Measurements from ENCODE around the gene CNIH3.

CNIH3 gene

DNA sequence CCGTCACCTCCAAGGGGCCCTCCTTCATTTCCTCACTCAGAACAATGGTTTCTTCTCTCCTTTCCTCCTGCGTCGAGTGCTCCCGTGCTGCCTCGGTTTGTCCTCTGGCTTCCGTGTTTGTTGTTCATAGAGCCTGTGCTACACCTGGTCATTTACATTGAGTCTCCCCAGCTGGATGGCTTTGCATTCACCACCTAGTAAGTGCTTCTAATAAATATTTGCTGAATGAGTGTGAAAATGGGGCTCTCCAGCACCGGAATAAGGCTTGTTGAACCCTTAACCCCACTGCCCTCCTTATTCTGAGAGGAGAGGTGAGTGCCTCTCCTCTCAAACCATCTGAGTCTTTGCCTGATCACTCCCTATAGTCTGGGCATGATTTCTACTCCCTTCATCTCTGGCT, 104.9 kb downstream of the CNIH3 start:
- no peak for DNase-seq (ENCODE audit: low spot score)

DNA sequence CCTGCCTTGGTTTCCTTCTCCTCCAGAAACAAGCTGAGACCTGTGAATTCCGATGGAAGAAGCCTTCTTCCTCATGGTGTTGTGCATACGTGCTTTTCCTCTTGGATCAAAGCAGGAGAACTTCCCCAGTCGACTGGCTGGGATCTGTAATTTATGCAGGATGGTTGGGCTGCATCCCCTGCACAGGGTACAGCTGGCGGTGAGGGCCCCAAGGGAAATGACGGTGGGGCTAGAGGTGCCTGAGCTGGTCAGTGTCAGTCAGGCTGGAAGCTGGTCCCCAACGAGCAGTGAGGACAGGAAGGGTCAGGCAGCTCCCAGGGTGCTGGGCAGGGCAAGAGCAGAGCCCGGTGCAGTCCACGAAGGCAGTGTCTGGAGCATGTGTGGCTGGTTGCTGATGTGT, 106.7 kb downstream of the CNIH3 start:
- DNase-seq (ENCODE audit: low spot score) = no peak

DNA sequence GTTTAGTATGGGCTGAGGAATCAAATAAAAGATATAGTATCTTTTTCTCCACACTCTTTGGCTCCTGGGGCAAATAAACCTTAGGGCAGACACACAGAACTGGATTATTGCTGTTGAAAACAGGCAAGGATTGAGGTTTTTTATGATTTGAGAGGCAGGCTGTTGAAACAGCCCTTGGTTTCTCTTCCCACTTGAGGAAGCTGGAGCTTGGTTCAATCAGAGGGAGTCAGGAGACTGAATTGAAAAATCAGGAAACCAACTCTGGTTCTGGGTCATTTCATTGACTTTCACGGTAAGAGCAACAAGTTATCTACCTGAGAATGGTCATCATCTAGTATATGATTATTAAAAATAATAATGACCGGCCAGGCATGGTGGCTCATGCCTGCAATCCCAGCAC, 108.4 kb downstream of the CNIH3 start:
- no peak for DNase-seq (ENCODE audit: low spot score)

DNA sequence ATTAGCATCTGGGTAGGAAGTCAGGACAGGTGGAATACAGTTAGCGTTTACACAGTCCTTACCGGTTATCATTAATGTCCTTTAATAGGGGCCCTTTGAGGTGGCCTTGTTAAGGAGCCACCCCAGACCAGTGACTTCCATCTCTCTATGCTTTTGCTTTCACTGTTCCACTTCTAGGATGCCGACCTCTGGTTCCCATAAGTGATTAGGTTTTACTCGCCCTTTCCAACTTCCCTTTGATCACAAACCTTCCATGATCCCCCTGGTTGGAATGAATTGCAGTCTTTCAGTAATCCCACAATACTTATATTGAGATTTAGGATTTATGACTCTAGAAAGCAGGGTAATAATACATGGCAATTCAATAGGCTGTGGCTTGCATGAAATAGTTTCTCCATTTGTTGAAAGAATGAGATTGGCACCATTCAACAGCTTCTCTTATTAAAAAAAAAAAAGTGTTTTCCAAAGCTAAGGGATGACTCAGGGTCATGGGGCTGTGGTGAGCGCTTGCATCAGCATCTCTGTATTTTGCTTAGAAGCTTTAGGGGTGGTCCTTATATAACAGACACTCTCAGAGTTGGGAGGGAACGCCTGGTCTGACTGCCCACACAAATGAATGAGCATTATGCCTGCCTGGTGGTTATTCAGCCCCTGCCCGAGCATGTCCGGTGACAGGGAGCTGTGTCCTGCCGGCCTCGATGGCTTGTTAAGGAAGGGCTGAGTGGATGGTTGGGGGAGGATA, 110.5 kb downstream of the CNIH3 start:
- DNase-seq (ENCODE audit: low spot score) = peak; percentile 95

DNA sequence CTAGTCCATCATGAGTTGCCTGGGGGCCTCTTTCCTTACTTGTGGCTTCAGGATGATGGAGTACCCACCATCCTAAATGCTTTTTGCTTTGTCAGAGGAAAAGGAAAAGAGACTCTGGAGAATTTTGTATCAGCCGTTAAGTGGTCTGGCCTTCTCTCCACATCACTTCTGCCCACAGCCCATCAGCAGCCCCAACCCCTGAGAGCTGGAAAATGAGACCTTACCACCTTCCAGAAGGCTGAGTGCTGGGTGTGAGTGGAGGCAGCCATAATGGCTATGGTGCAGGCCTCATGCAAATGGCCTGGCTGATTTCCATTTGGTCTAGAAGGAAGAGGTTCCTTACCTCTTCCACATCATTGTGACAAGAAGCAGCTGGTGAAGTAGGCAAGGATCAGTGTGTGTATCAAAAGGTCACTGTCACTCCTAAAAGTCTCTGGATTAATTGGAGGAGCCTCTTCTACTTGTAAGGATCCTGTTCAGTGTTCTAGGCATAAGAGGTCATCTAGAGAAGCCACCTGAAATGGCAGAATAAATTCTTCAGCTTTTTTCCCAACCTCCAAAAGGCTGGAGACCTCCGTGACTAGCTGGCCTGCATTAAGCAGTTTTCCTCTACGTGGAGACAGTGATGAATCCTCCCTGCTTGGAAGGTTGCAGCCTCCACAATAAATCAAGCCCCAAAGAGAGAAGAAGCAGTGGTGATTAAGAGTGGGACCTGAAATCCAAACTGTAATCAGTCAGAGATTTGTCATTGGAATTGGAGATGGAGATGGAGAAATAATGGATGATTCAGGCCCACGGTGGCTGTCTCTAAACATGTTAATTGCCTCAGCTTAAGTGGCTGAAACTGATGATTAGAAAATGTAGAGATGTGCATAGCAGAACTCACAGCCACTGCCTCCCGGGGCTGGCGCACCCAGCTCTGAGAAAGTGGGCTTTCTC, 111.5 kb downstream of the CNIH3 start:
- DNase-seq (ENCODE audit: low spot score) = peak; percentile 46

DNA sequence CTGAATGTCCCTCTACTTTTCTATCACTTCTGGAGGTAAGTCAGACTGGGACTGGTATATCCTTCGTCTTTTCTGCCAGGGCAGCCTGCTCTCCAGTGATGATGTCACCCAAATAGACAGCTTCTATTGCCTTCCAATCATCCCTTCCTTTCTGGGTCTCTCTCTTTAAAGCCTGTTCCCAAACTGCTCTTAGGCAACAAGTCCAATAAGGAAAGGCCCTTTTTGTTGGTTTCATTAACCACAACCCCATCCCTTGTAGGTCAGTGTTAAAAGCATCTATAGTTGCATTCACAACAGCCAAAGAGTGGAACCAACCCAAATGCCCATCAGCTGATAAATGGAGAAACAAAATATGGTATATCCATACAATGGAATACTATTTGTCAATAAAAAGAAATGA, 114.4 kb downstream of the CNIH3 start:
- DNase-seq (ENCODE audit: low spot score) = no peak

DNA sequence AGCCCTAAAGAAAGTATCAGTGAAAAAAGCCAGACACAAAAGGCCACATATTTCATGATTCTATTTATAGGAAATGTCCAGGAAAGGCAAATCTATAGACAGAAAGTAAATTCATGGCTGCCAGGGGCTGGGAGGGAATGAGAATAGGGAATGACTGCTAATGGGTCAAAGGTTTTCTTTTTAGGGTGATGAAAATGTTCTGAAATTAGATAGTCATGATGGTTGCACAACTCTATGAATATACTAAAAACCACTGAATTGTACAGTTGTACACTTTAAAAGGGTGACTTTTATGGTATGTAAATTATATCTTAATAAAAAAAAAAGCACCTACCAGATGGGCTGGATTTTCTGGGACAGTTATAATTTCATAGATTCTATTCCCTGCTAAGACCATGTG, 114.8 kb downstream of the CNIH3 start:
- no peak for DNase-seq (ENCODE audit: low spot score)

DNA sequence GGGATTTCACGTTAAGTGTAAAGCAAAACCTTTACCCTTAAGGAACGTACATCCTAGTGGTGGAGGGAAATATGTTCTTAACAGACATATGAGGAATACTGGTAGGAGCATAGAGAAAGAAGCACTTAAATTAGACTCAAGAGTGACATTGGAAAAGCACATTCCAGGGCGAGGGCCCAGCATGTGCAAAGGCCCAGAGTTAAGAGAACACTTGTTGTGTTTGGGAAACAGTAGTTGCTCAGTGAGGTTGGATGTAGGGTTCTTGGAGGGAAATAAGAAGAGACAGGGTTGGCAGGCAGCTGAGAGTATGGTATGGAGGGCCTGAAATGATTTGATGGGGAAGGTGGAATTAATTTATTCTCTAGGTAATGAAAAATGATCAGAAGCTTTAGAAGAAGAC, 115.5 kb downstream of the CNIH3 start:
- no peak for DNase-seq (ENCODE audit: low spot score)

DNA sequence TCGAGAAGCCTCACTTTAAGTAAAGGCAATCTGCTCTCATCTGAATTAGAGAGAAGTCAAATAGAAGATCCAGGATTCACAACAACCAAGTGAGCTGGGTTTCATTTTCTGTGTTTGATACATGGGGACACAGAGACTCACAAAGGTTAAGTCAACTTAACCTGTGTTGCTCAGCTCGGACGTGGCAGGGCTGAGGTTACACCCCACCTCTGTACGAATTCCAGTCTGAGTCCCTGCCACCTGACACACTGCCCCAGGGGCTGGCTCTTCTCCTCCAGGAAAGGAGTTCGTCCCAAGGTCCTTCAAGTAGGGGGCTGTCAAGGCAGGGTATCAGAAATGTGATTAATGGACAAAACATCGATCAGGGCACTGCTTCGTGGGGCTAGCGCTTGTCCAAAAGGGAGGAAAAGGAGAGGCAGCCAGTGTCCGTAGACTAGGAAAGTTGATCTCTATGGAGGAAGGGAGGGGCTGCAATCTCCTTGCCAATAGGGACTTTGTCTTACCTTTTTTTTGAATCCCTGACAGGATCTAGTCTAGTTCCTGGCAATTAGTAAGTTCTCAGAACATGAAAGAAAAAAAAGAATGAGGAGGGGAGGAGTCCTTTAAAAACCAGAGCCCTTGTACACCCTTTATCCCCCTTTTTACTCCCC, 116.4 kb downstream of the CNIH3 start:
- DNase-seq (ENCODE audit: low spot score) = no peak

DNA sequence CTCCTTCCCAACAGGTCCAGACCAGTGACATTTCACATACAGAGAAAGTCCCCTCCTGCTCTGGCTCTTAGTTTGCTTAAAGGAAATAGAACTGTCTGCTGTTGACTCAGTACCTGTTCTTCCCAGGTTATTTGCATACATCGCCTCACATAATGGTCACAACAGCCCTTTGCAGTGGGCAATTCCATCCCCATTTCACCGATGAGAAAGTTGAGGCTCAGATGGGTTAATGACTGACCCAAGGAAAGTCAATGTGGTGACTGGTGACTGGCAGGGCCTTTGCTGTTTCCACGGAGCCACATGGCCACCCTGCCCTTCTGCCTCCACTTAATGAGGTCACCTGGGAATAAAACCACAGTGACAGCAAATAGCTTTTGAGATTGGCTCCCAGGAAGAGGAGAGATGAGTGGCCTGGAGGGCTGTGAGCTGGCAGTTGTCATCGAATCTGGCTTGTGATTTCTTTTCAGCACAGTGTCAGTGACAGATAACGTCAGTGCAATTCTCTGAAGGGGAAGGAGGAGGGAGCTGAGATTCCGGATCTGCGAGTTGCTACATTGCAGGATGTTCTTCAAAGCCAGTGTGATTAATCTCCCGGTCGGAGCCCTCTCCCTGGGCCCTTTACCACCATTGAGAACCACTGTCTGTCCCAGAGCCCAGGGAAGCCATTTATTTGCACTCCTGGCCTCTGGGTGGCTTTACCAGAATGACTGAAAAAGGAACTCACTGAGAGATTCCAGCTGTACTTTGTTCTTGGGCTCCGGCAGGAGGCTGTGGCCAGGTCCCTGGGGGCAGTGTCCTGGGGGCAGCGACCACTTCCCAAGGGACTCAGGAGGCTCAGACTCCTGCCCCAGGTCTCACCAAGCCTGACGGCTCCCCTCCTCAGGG, 117.2 kb downstream of the CNIH3 start:
- DNase-seq (ENCODE audit: low spot score) = peak; percentile 66

DNA sequence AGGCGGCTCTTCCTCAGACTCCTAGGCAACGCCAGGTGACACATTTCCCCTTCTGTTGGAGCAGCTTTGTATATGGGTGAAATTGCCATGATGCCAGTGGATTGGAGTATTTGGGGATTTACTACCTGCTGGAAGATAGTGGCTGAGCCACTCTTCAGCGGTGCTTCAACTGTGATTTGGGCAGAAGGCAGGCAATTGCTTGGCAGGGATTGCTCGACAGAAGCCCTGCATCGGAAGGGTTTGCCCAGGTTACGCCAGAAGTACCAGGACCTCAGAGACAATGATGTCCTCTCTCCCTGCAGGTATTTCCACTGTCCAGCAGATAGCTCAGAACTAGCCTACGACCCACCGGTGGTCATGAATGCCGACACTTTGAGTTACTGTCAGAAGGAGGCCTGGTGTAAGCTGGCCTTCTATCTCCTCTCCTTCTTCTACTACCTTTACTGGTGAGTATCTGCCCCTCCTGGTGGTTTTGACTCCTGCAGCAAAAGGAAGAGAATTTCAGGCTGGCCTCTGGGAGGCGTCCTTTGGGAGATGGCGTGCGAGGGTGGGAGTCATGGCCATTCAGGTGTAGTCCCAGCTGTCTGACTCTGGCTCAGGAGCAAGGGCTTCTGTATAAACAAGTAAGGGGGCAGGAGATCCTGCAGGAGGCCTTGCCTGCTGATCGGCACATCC, 118.3 kb downstream of the CNIH3 start:
- no peak for DNase-seq (ENCODE audit: low spot score)

DNA sequence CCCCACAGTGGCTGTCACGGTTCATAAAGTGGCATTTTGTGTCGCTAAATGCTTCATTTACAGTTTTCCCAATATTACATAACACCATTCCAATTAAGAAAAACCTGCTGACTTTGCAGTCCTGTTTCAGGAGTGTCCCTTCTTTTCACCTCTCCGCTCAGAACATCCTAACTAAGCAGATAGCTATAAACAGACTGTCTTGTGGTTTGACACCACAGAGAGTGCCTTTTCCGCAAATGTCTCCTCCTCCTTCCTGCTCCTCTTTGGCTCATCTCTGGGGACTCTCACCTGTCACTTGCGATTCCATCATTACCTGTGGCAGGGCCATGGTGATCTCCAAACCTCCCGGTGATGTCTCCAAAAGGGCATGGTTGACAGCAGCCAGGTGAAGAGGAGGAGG, 119.0 kb downstream of the CNIH3 start:
- no peak for DNase-seq (ENCODE audit: low spot score)

DNA sequence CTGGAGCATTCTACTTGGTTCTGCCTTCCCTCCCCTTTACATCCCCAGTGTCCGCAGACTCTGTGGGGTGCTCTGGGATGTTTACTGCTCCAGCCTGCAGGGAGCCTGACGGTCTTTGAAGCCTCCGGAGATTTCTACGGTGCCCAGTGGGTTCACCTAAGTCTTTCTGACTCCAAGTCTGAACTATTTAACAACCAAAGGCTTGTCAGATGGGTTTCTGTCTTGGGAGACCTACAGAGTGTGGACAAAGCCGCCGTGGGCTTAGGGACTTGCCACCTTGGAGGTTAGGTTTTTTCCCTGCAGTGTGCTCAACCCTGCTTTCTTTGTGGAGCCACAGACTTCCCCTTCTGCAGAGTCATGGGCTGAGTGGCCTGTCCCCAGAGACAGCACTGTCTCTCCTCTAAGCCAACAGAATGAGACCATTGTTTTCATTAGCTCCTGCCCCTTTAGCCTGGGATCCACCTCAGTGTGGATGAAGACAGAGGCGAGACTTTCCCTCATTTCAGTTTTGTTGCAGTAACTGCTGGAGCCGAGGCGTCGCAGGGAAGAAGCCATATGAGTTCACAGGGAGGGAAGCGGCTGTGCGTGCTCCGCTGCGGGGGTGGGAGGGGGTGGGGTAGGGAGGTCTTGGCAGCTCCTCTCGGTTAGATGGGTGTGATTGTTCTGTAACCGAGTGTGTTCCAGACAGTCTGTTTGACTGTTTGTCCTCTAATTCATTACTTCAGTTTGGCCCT, 120.7 kb downstream of the CNIH3 start:
- DNase-seq (ENCODE audit: low spot score) = peak; percentile 80

DNA sequence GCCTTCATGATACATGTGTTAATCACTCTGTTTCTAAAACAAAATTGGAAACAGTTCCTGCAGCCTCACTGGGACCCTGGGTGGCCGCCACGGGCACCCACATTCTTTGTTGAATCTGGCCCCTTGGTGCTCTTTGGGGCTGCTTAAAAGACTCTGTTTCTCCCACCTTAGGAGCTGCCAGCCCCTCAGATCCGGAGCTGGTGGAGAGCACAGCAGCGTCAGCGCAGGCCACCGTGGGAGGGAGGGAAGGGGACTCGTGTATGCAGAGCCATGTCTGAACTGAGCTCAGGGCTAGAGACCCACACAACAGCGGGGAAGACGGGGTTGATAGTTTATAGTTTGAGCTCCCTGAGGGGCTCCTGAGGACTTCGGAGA, 121.2 kb downstream of the CNIH3 start:
- DNase-seq (ENCODE audit: low spot score) = no peak

DNA sequence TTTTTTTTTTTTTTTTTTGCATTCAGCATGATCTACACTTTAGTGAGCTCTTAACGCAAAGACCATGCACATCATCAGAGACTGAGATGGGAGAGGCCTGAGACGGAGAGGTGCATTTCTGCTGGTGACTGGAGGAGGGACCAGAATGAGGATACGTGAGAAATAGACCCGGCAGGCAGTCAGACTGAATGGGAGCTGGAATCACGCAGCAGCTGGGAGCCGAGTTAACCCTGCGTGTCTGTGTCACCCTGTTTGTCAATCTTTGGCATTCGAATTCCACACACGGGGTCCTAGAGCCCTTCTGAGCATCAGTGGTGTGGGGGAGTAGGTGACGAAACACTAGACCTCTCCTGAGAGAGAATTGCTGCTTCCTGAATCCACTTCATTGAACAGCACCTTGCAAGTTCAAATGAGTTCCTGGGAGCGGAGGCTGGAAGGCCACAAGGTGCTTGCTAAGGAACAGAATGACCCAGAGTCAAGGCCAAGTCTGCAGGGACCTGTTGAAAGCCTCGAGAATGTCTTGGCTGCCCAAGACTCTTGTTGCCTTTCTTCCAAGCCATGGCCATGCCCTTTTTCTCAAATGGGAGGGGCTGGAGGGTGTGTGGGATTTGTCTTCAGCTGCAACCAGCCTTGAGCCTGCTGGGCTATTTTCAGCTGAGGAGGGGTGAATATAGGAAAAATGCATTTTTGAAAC, 123.3 kb downstream of the CNIH3 start:
- DNase-seq (ENCODE audit: low spot score) = no peak

DNA sequence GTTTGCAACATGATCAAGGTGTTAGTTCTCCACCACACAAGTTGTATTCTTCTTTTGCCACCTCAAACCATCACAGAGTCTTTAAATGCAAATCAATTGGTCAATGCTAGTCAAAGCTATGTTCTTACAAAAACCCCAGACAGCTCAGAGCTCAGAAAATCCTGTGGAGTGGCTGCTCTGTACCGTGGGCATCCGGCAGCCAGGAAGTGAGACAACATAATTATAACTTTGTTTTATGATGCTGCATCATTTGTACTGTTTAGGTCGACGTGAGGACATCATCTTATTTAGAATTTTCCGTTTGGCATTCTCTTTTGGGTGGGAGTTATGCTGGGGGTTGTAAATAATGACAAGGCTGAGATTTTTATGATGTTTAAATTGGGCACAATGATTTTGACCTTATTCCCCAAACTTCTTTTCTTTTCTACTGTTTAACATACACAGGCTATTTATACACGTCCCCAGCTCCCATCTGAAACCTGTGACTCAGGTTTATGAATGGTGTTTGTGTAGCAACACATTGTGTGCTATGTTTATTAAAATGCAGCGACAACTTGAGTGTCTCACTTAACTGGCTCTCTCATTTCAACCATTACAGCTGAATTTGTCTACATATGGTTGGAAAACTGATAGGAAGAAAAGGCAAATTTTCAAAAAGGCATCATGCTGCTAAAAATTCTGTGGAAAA, 124.0 kb downstream of the CNIH3 start:
- no peak for DNase-seq (ENCODE audit: low spot score)

DNA sequence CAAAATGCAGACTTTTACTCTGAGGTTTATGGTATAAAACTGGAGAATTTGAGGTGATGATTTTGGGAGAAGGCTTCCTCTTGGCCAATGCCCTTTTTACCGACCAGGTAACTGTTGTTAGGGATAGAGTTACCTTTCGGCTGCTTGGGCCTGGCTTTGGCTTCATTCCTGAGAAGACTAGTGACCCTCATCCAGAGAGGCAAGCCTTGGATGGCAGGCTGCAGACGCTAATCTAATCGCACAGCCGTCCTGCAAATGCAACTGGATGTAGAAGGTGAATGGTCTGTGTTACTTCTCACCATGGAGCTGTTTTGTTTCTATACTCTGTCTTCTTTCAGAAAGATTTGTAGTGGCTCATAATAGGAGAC, 124.6 kb downstream of the CNIH3 start:
- DNase-seq (ENCODE audit: low spot score) = no peak

DNA sequence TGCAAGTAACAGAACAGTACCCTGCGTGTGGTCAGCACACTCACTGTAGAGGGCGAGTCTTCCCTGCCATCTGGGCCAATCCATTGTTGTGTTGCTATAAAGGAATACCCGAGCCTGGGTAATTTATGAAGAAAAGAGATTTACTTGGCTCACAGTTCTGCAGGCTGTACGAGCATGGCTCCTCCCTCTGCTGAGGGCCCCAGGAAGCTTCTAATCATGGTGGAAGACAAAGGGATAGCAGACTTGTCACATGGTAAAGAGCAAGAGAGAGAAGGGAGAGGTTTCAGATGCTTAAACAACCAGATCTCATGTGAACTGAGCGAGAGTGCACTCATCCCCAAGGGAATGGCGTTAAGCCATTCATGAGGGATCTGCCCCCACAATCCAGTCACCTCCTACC, 126.2 kb downstream of the CNIH3 start:
- DNase-seq (ENCODE audit: low spot score) = no peak

DNA sequence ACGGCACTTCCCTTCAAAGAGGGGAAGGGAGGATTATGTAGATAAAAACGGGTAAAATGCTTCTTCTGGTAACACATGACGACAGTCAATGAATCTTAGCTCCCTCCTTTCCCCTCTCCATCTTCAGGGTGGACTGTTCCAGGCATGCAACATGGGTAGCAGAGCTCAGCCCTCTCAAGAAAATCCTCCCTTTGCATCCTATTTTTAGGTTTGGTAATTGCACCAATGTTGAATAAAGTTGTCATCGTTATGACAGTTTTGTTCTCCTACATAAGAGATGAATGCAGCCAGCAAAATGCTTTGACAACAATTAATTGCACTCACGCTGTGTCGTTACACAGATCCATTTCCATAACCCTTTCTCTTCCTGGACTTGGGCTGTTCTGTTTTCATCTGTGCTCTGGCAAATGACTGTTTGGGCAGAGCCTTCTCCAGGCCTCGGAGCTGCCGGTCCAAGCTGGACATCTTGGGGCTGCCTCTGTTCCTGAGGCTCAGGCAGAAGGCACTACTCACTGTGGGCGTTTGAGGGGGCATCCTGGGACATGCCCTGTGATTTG, 127.6 kb downstream of the CNIH3 start:
- no peak for DNase-seq (ENCODE audit: low spot score)
